Osteoblast (primary cell): Measurements from ENCODE around the gene TMEM59L. TPM values are rescaled to one million over a fixed set of nuclear protein-coding genes. Genes with fewer than 3 reads are reported as not detected.
A peak's percentile ranks its signal among the peaks of the same experiment; 100 is the strongest.

Experiments used
- DNase-seq: peaks from one replicate; pipeline ENCODE4 v3.0.0; 2011; ENCODE audit warnings: low spot score, mixed read lengths; ENCODE audit not compliant: insufficient read length; ENCODE audit errors: missing footprints
- H2AFZ ChIP-seq: 2 replicates; pipeline ENCODE4 v1.6.0; 2011; ENCODE audit warnings: mild to moderate bottlenecking, low read length
- H3K27ac ChIP-seq: 2 replicates; pipeline ENCODE4 v1.5.1; 2011; ENCODE audit warnings: mild to moderate bottlenecking, low read depth, low read length, moderate library complexity
- H3K27me3 ChIP-seq: 2 replicates; pipeline ENCODE4 v1.6.0; 2012; ENCODE audit warnings: mild to moderate bottlenecking, control low read depth, inconsistent platforms, low read length, moderate library complexity; ENCODE audit not compliant: insufficient read depth
- H3K36me3 ChIP-seq: 2 replicates; pipeline ENCODE4 v1.5.1; 2011; ENCODE audit warnings: mild to moderate bottlenecking, low read length, control low read depth, moderate library complexity; ENCODE audit not compliant: insufficient read depth
- H3K4me1 ChIP-seq: 2 replicates; pipeline ENCODE4 v1.5.1; 2011; ENCODE audit warnings: mild to moderate bottlenecking, low read length, control low read depth, moderate library complexity; ENCODE audit not compliant: insufficient read depth
- H3K4me2 ChIP-seq: 2 replicates; pipeline ENCODE4 v1.6.0; 2011; ENCODE audit warnings: mild to moderate bottlenecking, low read length; ENCODE audit not compliant: insufficient read depth
- H3K4me3 ChIP-seq: fragments of 200-600 bp; sonication (generic); 3 replicates; pipeline ENCODE4 v1.5.1; 2012; ENCODE audit warnings: mild to moderate bottlenecking, low read length, inconsistent platforms; ENCODE audit not compliant: insufficient read depth
- H3K79me2 ChIP-seq: 2 replicates; pipeline ENCODE4 v1.6.0; 2012; ENCODE audit warnings: mild to moderate bottlenecking, low read length, control low read depth, inconsistent platforms; ENCODE audit not compliant: insufficient read depth
- H3K9me3 ChIP-seq: 2 replicates; pipeline ENCODE4 v1.5.1; 2011; ENCODE audit warnings: low read depth, low read length, control low read depth
- H4K20me1 ChIP-seq: 2 replicates; pipeline ENCODE4 v1.6.0; 2012; ENCODE audit warnings: mild to moderate bottlenecking, low read length, control low read depth; ENCODE audit not compliant: insufficient read depth
- CTCF ChIP-seq: IDR thresholded peaks from 2 replicates; pipeline ENCODE4 v1.5.1; 2011; ENCODE audit warnings: mild to moderate bottlenecking, low read depth, low read length, moderate library complexity; ENCODE audit errors: extremely low read depth
- total RNA-seq: library from RNA; depleted of rRNA; stranded (reverse); fragments of >200 nt; gene quantifications from 2 replicates; pipeline ENCODE4 v1.2.3, GENCODE V29; 2012

The TMEM59L gene
- total RNA-seq, 1 donor, result 0.36 TPM

GRCh38 chr19:18607226-18608101, 5.2 kb upstream of the TMEM59L start:
- no peaks in the 10 kb centered on the region for H3K9me3 ChIP-seq
- H4K20me1 ChIP-seq, result no peaks in the 10 kb centered on the region
- H3K36me3 ChIP-seq, result no peaks in the 10 kb centered on the region
- H3K4me2 ChIP-seq, result peak overlapping the region; percentile 58
- H3K27ac ChIP-seq, result no peak overlapping the region
- peaks cover 5% of the 10 kb centered on the region for H3K4me1 ChIP-seq
- no peaks in the 10 kb centered on the region for H3K79me2 ChIP-seq
- peaks cover 55% of the 10 kb centered on the region for H3K27me3 ChIP-seq
- DNase-seq, result peak; percentile 95
- TF ChIP-seq CTCF, result no peak
- H2AFZ ChIP-seq, result no peak overlapping the region
- peak overlapping the region; percentile 54 for H3K4me3 ChIP-seq

- Histone ChIP-seq H3K9me3 (no peaks in the 10 kb centered on the region), H3K4me3 (no peak overlapping the region), H3K27ac (no peak overlapping the region), H3K79me2 (no peaks in the 10 kb centered on the region), H3K4me1 (peaks cover 6% of the 10 kb centered on the region), H3K4me2 (peak overlapping the region; percentile 58), H2AFZ (no peak overlapping the region), H3K27me3 (peaks cover 63% of the 10 kb centered on the region), H3K36me3 (no peaks in the 10 kb centered on the region), H4K20me1 (no peaks in the 10 kb centered on the region)
- no peak for TF ChIP-seq CTCF
- DNase-seq, result peak; percentile 77
Measured at GRCh38 chr19:18608102-18608804, 4.4 kb upstream of the TMEM59L start.

GRCh38 chr19:18608805-18609716, 3.6 kb upstream of the TMEM59L start:
- Histone ChIP-seq H3K27ac (no peak overlapping the region), H3K27me3 (peaks cover 71% of the 10 kb centered on the region), H3K36me3 (no peaks in the 10 kb centered on the region), H2AFZ (no peak overlapping the region), H3K4me1 (peaks cover 6% of the 10 kb centered on the region), H3K4me2 (no peak overlapping the region), H4K20me1 (no peaks in the 10 kb centered on the region), H3K4me3 (no peak overlapping the region), H3K9me3 (no peaks in the 10 kb centered on the region), H3K79me2 (no peaks in the 10 kb centered on the region)
- no peak for TF ChIP-seq CTCF
- peak; percentile 72 for DNase-seq
